Activated CD4-positive, alpha-beta T cell treated with anti-CD3 and anti-CD28 coated beads, Interleukin-2, amount 10 ng/mL, durations not matched to agents 7 days and 5 days (primary cell): ENCODE data around the gene TMEM132C. TPM values are rescaled to one million over a fixed set of nuclear protein-coding genes. Genes with fewer than 3 reads are reported as not detected.

ENCODE experiments used
- CTCF ChIA-PET: fragments of 350-600 bp; sonication (Branson Sonifier 250); formaldehyde crosslinking; loops from one replicate; lab custom pipeline; 2021; ENCODE audit warnings: antibody characterized with exemption; lab: Charles Lee
- POLR2A ChIA-PET: fragments of 350-600 bp; sonication (Branson Sonifier 250); formaldehyde crosslinking; loops from one replicate; lab custom pipeline; 2021; ENCODE audit warnings: antibody characterized with exemption; lab: Charles Lee
- DNase-seq: peaks from one replicate; pipeline ENCODE4 v3.0.0-alpha.2; 2020
- H3K27ac Mint-ChIP-seq: one replicate; pipeline ENCODE4 v1.8.0; 2021; ENCODE audit warnings: mild to moderate bottlenecking, moderate library complexity, mixed read lengths
- H3K27me3 Mint-ChIP-seq: one replicate; pipeline ENCODE4 v1.8.0; 2021; ENCODE audit warnings: mixed read lengths
- H3K36me3 Mint-ChIP-seq: one replicate; pipeline ENCODE4 v1.8.0; 2021; ENCODE audit warnings: low read depth, mixed read lengths
- H3K4me1 Mint-ChIP-seq: one replicate; pipeline ENCODE4 v1.8.0; 2021; ENCODE audit warnings: mixed read lengths
- H3K4me3 Mint-ChIP-seq: one replicate; pipeline ENCODE4 v1.8.0; 2021; ENCODE audit warnings: mild to moderate bottlenecking, moderate library complexity, mixed read lengths
- H3K9me3 Mint-ChIP-seq: one replicate; pipeline ENCODE4 v1.8.0; 2021; ENCODE audit warnings: mixed read lengths
- total RNA-seq, 2 experiments: library from RNA; stranded (reverse); gene quantifications; one replicate each; pipeline ENCODE4 v1.2.3, GENCODE V29; 2021

The TMEM132C gene
- total RNA-seq, 2 experiments from 2014 or later: not detected

DNA sequence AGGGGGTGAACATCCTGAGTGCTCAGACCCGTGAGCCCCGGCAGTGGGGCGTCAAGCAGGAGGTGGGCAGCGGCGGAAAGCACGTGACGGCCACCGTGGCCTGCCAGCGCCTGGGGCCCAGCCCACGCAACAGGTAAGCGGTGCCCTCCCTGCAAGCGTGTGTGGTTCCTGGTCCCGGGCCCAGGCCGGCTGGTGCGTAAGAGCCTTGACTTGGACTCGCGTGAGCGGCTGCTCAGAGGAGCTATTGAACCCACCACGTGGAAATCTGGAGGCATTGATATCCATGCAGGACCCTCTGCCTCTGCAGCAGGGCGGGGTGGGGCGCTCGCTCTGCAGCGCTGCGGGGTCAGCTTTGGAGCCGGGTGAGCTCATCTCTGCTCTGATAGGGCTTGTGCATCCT lies 277.0 kb downstream of the TMEM132C start:
- CTCF ChIA-PET: no interaction called here
- DNase-seq: no peak
- peaks cover 1% of the 10 kb centered on the region for H3K9me3 Mint-ChIP-seq
- H3K27ac Mint-ChIP-seq: no peak overlapping the region
- peaks cover 4% of the 10 kb centered on the region for H3K4me1 Mint-ChIP-seq
- POLR2A ChIA-PET: no interaction called here
- H3K36me3 Mint-ChIP-seq: no peaks in the 10 kb centered on the region
- no peak overlapping the region for H3K4me3 Mint-ChIP-seq
- H3K27me3 Mint-ChIP-seq: no peaks in the 10 kb centered on the region

- no peak for DNase-seq
- Mint-ChIP-seq H3K36me3 (no peaks in the 10 kb centered on the region), H3K27me3 (no peaks in the 10 kb centered on the region), H3K4me1 (no peaks in the 10 kb centered on the region), H3K27ac (no peak overlapping the region), H3K9me3 (no peaks in the 10 kb centered on the region), H3K4me3 (no peak overlapping the region)
- POLR2A ChIA-PET: no interaction called here
- CTCF ChIA-PET: no interaction called here
Observed at GRCh38 chr12:128548949-128549348, 282.0 kb downstream of the TMEM132C start.

- ChIA-PET CTCF (no interaction called here), POLR2A (no interaction called here)
- Mint-ChIP-seq H3K36me3 (no peaks in the 10 kb centered on the region), H3K9me3 (no peaks in the 10 kb centered on the region), H3K27ac (no peak overlapping the region), H3K27me3 (no peaks in the 10 kb centered on the region), H3K4me1 (no peaks in the 10 kb centered on the region), H3K4me3 (no peak overlapping the region)
- DNase-seq: no peak
Observed at GRCh38 chr12:128549601-128550218, 282.7 kb downstream of the TMEM132C start.

GRCh38 chr12:128551266-128551665 lies 284.3 kb downstream of the TMEM132C start:
- no peak for DNase-seq
- Mint-ChIP-seq H3K36me3 (no peaks in the 10 kb centered on the region), H3K9me3 (peaks cover under 1% of the 10 kb centered on the region), H3K4me1 (no peaks in the 10 kb centered on the region), H3K27me3 (no peaks in the 10 kb centered on the region), H3K27ac (no peak overlapping the region), H3K4me3 (no peak overlapping the region)
- CTCF ChIA-PET: no interaction called here
- POLR2A ChIA-PET: no interaction called here

- no peak for DNase-seq
- H3K36me3 Mint-ChIP-seq: no peaks in the 10 kb centered on the region
- ChIA-PET CTCF (no interaction called here), POLR2A (no interaction called here)
- H3K27ac Mint-ChIP-seq: no peak overlapping the region
- no peaks in the 10 kb centered on the region for H3K27me3 Mint-ChIP-seq
- no peaks in the 10 kb centered on the region for H3K4me1 Mint-ChIP-seq
- H3K9me3 Mint-ChIP-seq: peaks cover 7% of the 10 kb centered on the region
- H3K4me3 Mint-ChIP-seq: no peak overlapping the region
Observed at GRCh38 chr12:128554546-128555304, 287.8 kb downstream of the TMEM132C start.

DNA sequence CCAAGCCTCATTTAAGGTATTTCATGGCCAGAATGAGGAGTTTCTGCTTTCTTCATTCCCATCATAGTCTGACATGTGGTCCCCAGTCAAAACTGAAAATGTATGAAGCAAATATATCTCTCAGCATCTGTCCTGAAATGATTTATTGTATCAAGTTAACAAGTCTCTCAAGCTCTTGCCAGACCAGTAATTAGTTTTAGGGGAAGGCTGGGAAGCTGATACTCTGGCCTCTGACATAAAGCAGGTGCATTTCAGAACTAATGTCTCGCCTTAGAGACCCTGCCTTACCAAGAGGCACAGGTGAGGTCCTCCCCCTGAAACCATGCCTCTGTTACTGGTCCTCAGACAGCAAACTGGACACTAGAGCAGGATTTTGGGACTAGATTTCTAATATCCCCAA lies 290.3 kb downstream of the TMEM132C start:
- ChIA-PET CTCF (no interaction called here), POLR2A (no interaction called here)
- DNase-seq: no peak
- Mint-ChIP-seq H3K27me3 (no peaks in the 10 kb centered on the region), H3K27ac (no peak overlapping the region), H3K4me3 (no peak overlapping the region), H3K4me1 (no peaks in the 10 kb centered on the region), H3K9me3 (peaks cover 7% of the 10 kb centered on the region), H3K36me3 (no peaks in the 10 kb centered on the region)

DNA sequence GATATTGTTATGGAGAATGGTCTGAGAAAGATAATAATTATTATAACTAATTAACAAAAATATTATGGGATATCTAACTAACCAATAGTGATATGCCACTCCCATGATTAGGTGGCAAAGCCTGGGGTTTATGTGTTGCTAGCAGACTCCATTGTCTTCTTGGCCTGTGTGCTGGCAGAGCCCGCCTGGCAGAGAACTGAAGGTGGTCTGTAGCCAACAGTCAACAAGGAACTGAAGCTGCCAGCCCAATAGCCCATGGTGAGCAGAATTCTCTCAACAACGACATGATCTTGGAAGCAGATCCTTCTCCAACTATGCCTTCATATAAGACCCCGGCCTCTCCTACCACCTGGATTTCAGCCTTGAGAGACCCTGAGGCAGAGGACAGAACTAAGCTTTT lies 298.0 kb downstream of the TMEM132C start:
- CTCF ChIA-PET: interaction anchor here (0.7 kb wide), 1 partner anchor 1485 kb away, joined by 3 read pairs; no protein-coding TSS in a partner anchor
- Mint-ChIP-seq H3K9me3 (peaks cover 4% of the 10 kb centered on the region), H3K36me3 (no peaks in the 10 kb centered on the region), H3K4me1 (no peaks in the 10 kb centered on the region), H3K4me3 (no peak overlapping the region), H3K27me3 (no peaks in the 10 kb centered on the region), H3K27ac (no peak overlapping the region)
- POLR2A ChIA-PET: no interaction called here
- DNase-seq: no peak

GRCh38 chr12:128567730-128568129 lies 300.8 kb downstream of the TMEM132C start:
- no peak overlapping the region for H3K4me3 Mint-ChIP-seq

GRCh38 chr12:128570191-128571065 lies 303.5 kb downstream of the TMEM132C start:
- no peaks in the 10 kb centered on the region for H3K27me3 Mint-ChIP-seq
- no peak for DNase-seq
- H3K9me3 Mint-ChIP-seq: peaks cover 7% of the 10 kb centered on the region
- no peak overlapping the region for H3K4me3 Mint-ChIP-seq
- POLR2A ChIA-PET: no interaction called here
- no peaks in the 10 kb centered on the region for H3K4me1 Mint-ChIP-seq
- no peaks in the 10 kb centered on the region for H3K36me3 Mint-ChIP-seq
- peak overlapping the region; percentile 46 for H3K27ac Mint-ChIP-seq
- CTCF ChIA-PET: no interaction called here

More at GRCh38 chr12:128567730-128568129, 300.8 kb downstream of the TMEM132C start:
- Mint-ChIP-seq H3K27me3 (no peaks in the 10 kb centered on the region), H3K9me3 (peaks cover under 1% of the 10 kb centered on the region), H3K36me3 (no peaks in the 10 kb centered on the region), H3K4me1 (no peaks in the 10 kb centered on the region), H3K27ac (no peak overlapping the region)
- ChIA-PET CTCF (no interaction called here), POLR2A (no interaction called here)
- no peak for DNase-seq

GRCh38 chr12:128571906-128572810 lies 305.2 kb downstream of the TMEM132C start:
- Mint-ChIP-seq H3K4me3 (no peak overlapping the region), H3K9me3 (peaks cover 11% of the 10 kb centered on the region), H3K27ac (no peak overlapping the region), H3K36me3 (no peaks in the 10 kb centered on the region), H3K27me3 (no peaks in the 10 kb centered on the region), H3K4me1 (no peaks in the 10 kb centered on the region)
- ChIA-PET POLR2A (no interaction called here), CTCF (no interaction called here)
- DNase-seq: no peak

DNA sequence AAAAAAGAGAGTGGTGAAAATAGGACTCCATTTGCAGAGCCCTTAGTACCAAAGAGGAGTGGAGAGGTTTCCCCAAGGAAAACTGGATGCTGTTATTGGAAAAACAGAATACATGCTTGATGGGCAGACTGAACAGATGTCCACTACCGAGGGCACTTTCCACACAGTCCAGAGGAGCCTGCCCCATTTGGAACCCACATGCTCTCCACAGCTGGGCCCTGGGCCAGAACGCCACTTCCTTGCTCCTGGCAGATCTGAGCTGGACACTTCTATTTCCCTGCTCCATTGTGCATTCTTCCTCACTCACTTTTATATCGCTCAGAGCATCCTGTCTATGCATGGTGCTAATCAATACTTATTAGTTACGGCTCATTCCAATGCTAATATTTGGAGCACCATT lies 306.9 kb downstream of the TMEM132C start:
- Mint-ChIP-seq H3K27me3 (no peaks in the 10 kb centered on the region), H3K4me3 (no peak overlapping the region), H3K9me3 (peaks cover 13% of the 10 kb centered on the region), H3K27ac (no peak overlapping the region), H3K36me3 (no peaks in the 10 kb centered on the region), H3K4me1 (no peaks in the 10 kb centered on the region)
- CTCF ChIA-PET: no interaction called here
- no peak for DNase-seq
- POLR2A ChIA-PET: no interaction called here

- Mint-ChIP-seq H3K27me3 (no peaks in the 10 kb centered on the region), H3K4me1 (no peaks in the 10 kb centered on the region), H3K9me3 (peaks cover 18% of the 10 kb centered on the region), H3K4me3 (no peak overlapping the region), H3K27ac (no peak overlapping the region), H3K36me3 (no peaks in the 10 kb centered on the region)
- ChIA-PET POLR2A (no interaction called here), CTCF (no interaction called here)
- DNase-seq: no peak
Observed at GRCh38 chr12:128578045-128578444, 311.1 kb downstream of the TMEM132C start.
